H9 (cell line): ENCODE results near the gene FANCI. TPM values are rescaled to one million over a fixed set of nuclear protein-coding genes. Genes with fewer than 3 reads are reported as not detected.

Experiments
- DNase-seq: peaks from one replicate; pipeline ENCODE4 v3.0.0-alpha.2; 2017
- H2AFZ ChIP-seq: one replicate; pipeline ENCODE4 v1.6.1; 2013; ENCODE audit warnings: mild to moderate bottlenecking, low read length, control low read depth, moderate library complexity
- H2AK5ac ChIP-seq: 2 replicates; pipeline ENCODE4 v1.6.1; 2013; ENCODE audit warnings: low read length, control low read depth, mixed read lengths; ENCODE audit not compliant: insufficient read length
- H2BK120ac ChIP-seq: one replicate; pipeline ENCODE4 v1.6.1; 2013; ENCODE audit warnings: low read depth, mild to moderate bottlenecking, low read length, control low read depth, inconsistent platforms; ENCODE audit not compliant: poor library complexity, severe bottlenecking
- H2BK12ac ChIP-seq: 2 replicates; pipeline ENCODE4 v1.6.1; 2013; ENCODE audit warnings: low read length, control low read depth, mixed read lengths, low read depth; ENCODE audit not compliant: insufficient read length
- H2BK15ac ChIP-seq: 2 replicates; pipeline ENCODE4 v1.6.1; 2013; ENCODE audit warnings: low read depth, low read length, control low read depth
- H2BK20ac ChIP-seq: one replicate; pipeline ENCODE4 v1.6.1; 2013; ENCODE audit warnings: low read depth, mild to moderate bottlenecking, low read length, control low read depth, inconsistent platforms; ENCODE audit not compliant: poor library complexity, severe bottlenecking
- H2BK5ac ChIP-seq: 2 replicates; pipeline ENCODE4 v1.6.1; 2013; ENCODE audit warnings: low read length, control low read depth, mixed read lengths; ENCODE audit not compliant: insufficient read length
- H3K14ac ChIP-seq: 2 replicates; pipeline ENCODE4 v1.6.1; 2013; ENCODE audit warnings: low read length, control low read depth; ENCODE audit not compliant: insufficient read depth
- H3K18ac ChIP-seq: 2 replicates; pipeline ENCODE4 v1.6.1; 2013; ENCODE audit warnings: low read depth, mild to moderate bottlenecking, mixed read lengths, low read length, control low read depth; ENCODE audit not compliant: insufficient read length
- H3K23ac ChIP-seq: 2 replicates; pipeline ENCODE4 v1.6.1; 2013; ENCODE audit warnings: low read length, control low read depth, mixed read lengths, low read depth; ENCODE audit not compliant: insufficient read length
- H3K23me2 ChIP-seq: 2 replicates; pipeline ENCODE4 v1.6.1; 2013; ENCODE audit warnings: low read depth, mild to moderate bottlenecking, mixed read lengths, low read length, control low read depth; ENCODE audit not compliant: insufficient read length, poor library complexity, severe bottlenecking
- H3K27ac ChIP-seq: 2 replicates; pipeline ENCODE4 v1.5.1; 2013; ENCODE audit warnings: low read length, control low read depth, mixed read lengths, low read depth; ENCODE audit not compliant: insufficient read length
- H3K27me3 ChIP-seq: 2 replicates; pipeline ENCODE4 v1.6.1; 2013; ENCODE audit warnings: low read length, control low read depth, inconsistent platforms; ENCODE audit not compliant: insufficient read depth
- H3K4ac ChIP-seq: 2 replicates; pipeline ENCODE4 v1.6.1; 2013; ENCODE audit warnings: low read depth, mild to moderate bottlenecking, control low read depth, inconsistent platforms, low read length, moderate library complexity
- H3K4me1 ChIP-seq: 2 replicates; pipeline ENCODE4 v1.6.1; 2013; ENCODE audit warnings: low read length, control low read depth, inconsistent platforms; ENCODE audit not compliant: insufficient read depth
- H3K4me2 ChIP-seq: 2 replicates; pipeline ENCODE4 v1.6.1; 2013; ENCODE audit warnings: low read length, control low read depth, mixed read lengths; ENCODE audit not compliant: insufficient read length, insufficient read depth
- H3K56ac ChIP-seq: 2 replicates; pipeline ENCODE4 v1.6.1; 2013; ENCODE audit warnings: low read depth, mild to moderate bottlenecking, mixed read lengths, low read length, control low read depth; ENCODE audit not compliant: insufficient read length
- H3K79me1 ChIP-seq: 2 replicates; pipeline ENCODE4 v1.6.1; 2013; ENCODE audit warnings: low read depth, mild to moderate bottlenecking, moderate library complexity, low read length, control low read depth, inconsistent platforms; ENCODE audit not compliant: insufficient read depth, poor library complexity, severe bottlenecking
- H3K79me2 ChIP-seq: 2 replicates; pipeline ENCODE4 v1.6.1; 2013; ENCODE audit warnings: low read length, control low read depth, inconsistent platforms; ENCODE audit not compliant: insufficient read depth
- H3K9ac ChIP-seq: 2 replicates; pipeline ENCODE4 v1.6.1; 2013; ENCODE audit warnings: low read length, control low read depth, mixed read lengths; ENCODE audit not compliant: insufficient read length; ENCODE audit errors: extremely low read depth
- H3K9me3 ChIP-seq: one replicate; pipeline ENCODE4 v1.6.1; 2013; ENCODE audit warnings: low read depth, low read length, inconsistent platforms; ENCODE audit not compliant: control insufficient read depth
- H3T11ph ChIP-seq: one replicate; pipeline ENCODE4 v1.6.1; 2013; ENCODE audit warnings: mild to moderate bottlenecking, low read length, control low read depth, inconsistent platforms
- H4K20me1 ChIP-seq: one replicate; pipeline ENCODE4 v1.6.1; 2013; ENCODE audit not compliant: control insufficient read depth, insufficient read length, insufficient read depth
- H4K5ac ChIP-seq: 2 replicates; pipeline ENCODE4 v1.6.1; 2013; ENCODE audit warnings: low read depth, mild to moderate bottlenecking, mixed read lengths, low read length, control low read depth; ENCODE audit not compliant: insufficient read length
- H4K8ac ChIP-seq: replicated peaks from 2 replicates; pipeline ENCODE4 v1.6.1; 2013; ENCODE audit warnings: low read length, control low read depth, mixed read lengths, low read depth; ENCODE audit not compliant: insufficient read length
- H4K91ac ChIP-seq: 2 replicates; pipeline ENCODE4 v1.6.1; 2013; ENCODE audit warnings: low read depth, mild to moderate bottlenecking, moderate library complexity, mixed read lengths, low read length, control low read depth; ENCODE audit not compliant: insufficient read length
- H3K27ac Mint-ChIP-seq, 3 experiments: 2 replicates in 2 of 3; 3 replicates in 1 of 3; pipeline ENCODE4 v1.8.0; 2020 to 2021; ENCODE audit warnings: mixed read lengths in 3 of 3, mild to moderate bottlenecking in 1 of 3, moderate library complexity in 1 of 3
- H3K27me3 Mint-ChIP-seq: 2 replicates; pipeline ENCODE4 v1.8.0; 2021; ENCODE audit warnings: low read depth, mild to moderate bottlenecking, moderate library complexity, mixed read lengths
- H3K36me3 Mint-ChIP-seq, 3 experiments: 2 replicates in 2 of 3; 3 replicates in 1 of 3; pipeline ENCODE4 v1.8.0; 2020 to 2021; ENCODE audit warnings: low read depth in 3 of 3, mixed read lengths in 3 of 3; ENCODE audit not compliant: insufficient read depth in 1 of 3
- H3K4me1 Mint-ChIP-seq, 2 experiments: 2 replicates each; pipeline ENCODE4 v1.8.0; 2020; ENCODE audit warnings: mixed read lengths in 2 of 2
- H3K4me3 Mint-ChIP-seq, 2 experiments: 2 replicates in 1 of 2; 3 replicates in 1 of 2; pipeline ENCODE4 v1.8.0; 2020 to 2021; ENCODE audit warnings: mild to moderate bottlenecking in 2 of 2, mixed read lengths in 2 of 2, moderate library complexity in 1 of 2
- H3K9me3 Mint-ChIP-seq, 2 experiments: 2 replicates in 1 of 2; 3 replicates in 1 of 2; pipeline ENCODE4 v1.8.0; 2020; ENCODE audit warnings: mild to moderate bottlenecking in 2 of 2, mixed read lengths in 2 of 2, moderate library complexity in 1 of 2
- WGBS: extraction: QIAGEN DNeasy Blood & Tissue Kit; methylation state at CpG from one replicate; pipeline ENCODE4 v1.1.7; 2013; ENCODE audit warnings: missing lambda C conversion rate, low lambda C conversion rate, mixed read lengths; ENCODE audit not compliant: insufficient read length; ENCODE audit errors: extremely low coverage; 5-methylcytosine and 5-hydroxymethylcytosine counted together
- total RNA-seq: library from RNA; stranded (reverse); gene quantifications from 2 replicates; pipeline ENCODE4 v1.2.1, GENCODE V29; 2021
- TF ChIP-seq, protein P1 (sequence below): fragments of 200-600 bp; sonication (generic); conservative IDR thresholded peaks from 3 replicates; pipeline ENCODE4 v1.8.0; 2021; ENCODE audit warnings: antibody characterized with exemption, mild to moderate bottlenecking

The FANCI gene
- total RNA-seq, 1 experiment from 2014 or later: 106 TPM

DNA sequence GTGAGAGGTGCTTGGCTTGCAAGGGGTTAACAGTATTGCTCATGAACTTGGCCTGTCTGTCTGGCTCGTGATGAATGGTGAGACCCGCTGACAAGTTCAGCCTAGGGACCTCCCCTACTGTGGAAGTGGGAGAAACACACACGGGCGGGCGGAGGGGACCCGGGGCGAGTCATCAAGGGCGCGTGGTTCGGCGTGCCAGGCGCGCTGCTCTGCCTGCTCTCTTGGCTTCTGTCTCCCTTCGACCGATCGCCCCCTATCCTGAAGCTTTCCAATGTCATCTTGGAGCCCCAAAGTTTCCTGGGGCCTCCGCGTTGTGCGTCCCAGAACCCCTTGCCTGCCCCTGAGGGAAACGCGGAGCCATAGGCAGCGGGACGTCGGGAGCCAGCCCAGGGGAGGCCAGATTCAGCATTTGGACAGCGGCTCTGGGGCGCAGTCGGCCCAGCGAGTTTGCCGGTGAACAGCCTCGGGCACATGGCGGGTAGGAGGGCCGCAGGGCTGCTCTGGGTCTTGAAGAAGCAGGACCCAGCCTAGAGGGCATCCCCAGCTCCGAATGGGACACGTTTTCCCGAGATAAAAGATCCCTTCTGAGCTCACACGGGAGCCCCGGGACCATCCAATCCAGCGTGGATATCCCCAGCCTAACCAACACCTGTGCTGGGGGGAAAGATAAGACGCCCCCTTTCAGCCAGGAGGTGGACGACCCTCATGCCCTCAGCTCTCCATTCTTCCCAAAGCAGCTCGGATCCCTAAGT, 117.8 kb downstream of the FANCI start:
- Histone ChIP-seq H4K20me1 (no peaks in the 10 kb centered on the region), H3K79me2 (no peaks in the 10 kb centered on the region), H4K5ac (no peak overlapping the region), H2BK120ac (no peak overlapping the region), H2AK5ac (no peak overlapping the region), H2AFZ (no peak overlapping the region), H3K27me3 (peaks cover 95% of the 10 kb centered on the region), H3T11ph (no peak overlapping the region), H2BK15ac (no peak overlapping the region), H3K56ac (no peak overlapping the region), H3K14ac (no peak overlapping the region), H3K23me2 (no peaks in the 10 kb centered on the region), H2BK20ac (no peak overlapping the region), H2BK5ac (no peak overlapping the region), H3K9me3 (no peaks in the 10 kb centered on the region), H3K4me2 (no peak overlapping the region), H4K91ac (no peak overlapping the region), H3K4me1 (no peaks in the 10 kb centered on the region), H3K9ac (no peak overlapping the region), H3K18ac (no peak overlapping the region), H4K8ac (no peak overlapping the region), H3K27ac (no peak overlapping the region), H2BK12ac (no peak overlapping the region), H3K23ac (no peak overlapping the region), H3K4ac (no peak overlapping the region), H3K79me1 (no peaks in the 10 kb centered on the region)
- no CpG with 5 or more reads among the region's 41 CpGs for WGBS
- H3K27me3 Mint-ChIP-seq: peaks cover 100% of the 10 kb centered on the region
- TF ChIP-seq, protein P1, sequence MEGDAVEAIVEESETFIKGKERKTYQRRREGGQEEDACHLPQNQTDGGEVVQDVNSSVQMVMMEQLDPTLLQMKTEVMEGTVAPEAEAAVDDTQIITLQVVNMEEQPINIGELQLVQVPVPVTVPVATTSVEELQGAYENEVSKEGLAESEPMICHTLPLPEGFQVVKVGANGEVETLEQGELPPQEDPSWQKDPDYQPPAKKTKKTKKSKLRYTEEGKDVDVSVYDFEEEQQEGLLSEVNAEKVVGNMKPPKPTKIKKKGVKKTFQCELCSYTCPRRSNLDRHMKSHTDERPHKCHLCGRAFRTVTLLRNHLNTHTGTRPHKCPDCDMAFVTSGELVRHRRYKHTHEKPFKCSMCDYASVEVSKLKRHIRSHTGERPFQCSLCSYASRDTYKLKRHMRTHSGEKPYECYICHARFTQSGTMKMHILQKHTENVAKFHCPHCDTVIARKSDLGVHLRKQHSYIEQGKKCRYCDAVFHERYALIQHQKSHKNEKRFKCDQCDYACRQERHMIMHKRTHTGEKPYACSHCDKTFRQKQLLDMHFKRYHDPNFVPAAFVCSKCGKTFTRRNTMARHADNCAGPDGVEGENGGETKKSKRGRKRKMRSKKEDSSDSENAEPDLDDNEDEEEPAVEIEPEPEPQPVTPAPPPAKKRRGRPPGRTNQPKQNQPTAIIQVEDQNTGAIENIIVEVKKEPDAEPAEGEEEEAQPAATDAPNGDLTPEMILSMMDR: no peak
- no peak overlapping the region; a peak in 1 of 7 replicates for H3K27ac Mint-ChIP-seq
- peaks cover 7% of the 10 kb centered on the region in 2 experiments; a peak in 2 of 5 replicates for H3K9me3 Mint-ChIP-seq
- H3K4me1 Mint-ChIP-seq: peaks cover 20 to 23% of the 10 kb centered on the region in 2 experiments
- peak; percentile 89 for DNase-seq
- no peaks in the 10 kb centered on the region for H3K36me3 Mint-ChIP-seq
- H3K4me3 Mint-ChIP-seq: peak overlapping the region in 1 of 2 experiments; percentile 35; a peak in 1 of 5 replicates
